ENCODE measurements around the gene FAH.

Gene FAH

GRCh38 chr15:80208758-80209734 is 56.2 kb downstream of the FAH start:
- Histone ChIP-seq H3K36me3 (ENCODE audit: insufficient read depth, low read length) (no peaks in the 10 kb centered on the region), H3K4me1 (ENCODE audit: control insufficient read depth, insufficient read depth, low read length, unreplicated experiment) (no peaks in the 10 kb centered on the region), H3K27me3 (ENCODE audit: insufficient read depth, low read length) (peaks cover 77% of the 10 kb centered on the region), H2AFZ (ENCODE audit: low read length, unreplicated experiment) (no peak overlapping the region), H3K79me2 (ENCODE audit: control insufficient read depth, insufficient read depth, low read length, unreplicated experiment) (no peaks in the 10 kb centered on the region), H3K4me3 (ENCODE audit: low read depth, low read length) (no peak overlapping the region), H3K27ac (ENCODE audit: low read depth, low read length) (no peak overlapping the region)

- peaks cover 80% of the 10 kb centered on the region for H3K27me3 ChIP-seq (ENCODE audit: insufficient read depth, low read length)
- no peak overlapping the region for H2AFZ ChIP-seq (ENCODE audit: low read length, unreplicated experiment)
- no peaks in the 10 kb centered on the region for H3K79me2 ChIP-seq (ENCODE audit: control insufficient read depth, insufficient read depth, low read length, unreplicated experiment)
- no peak overlapping the region for H3K27ac ChIP-seq (ENCODE audit: low read depth, low read length)
- H3K36me3 ChIP-seq (ENCODE audit: insufficient read depth, low read length), result no peaks in the 10 kb centered on the region
- H3K4me3 ChIP-seq (ENCODE audit: low read depth, low read length), result no peak overlapping the region
- H3K4me1 ChIP-seq (ENCODE audit: control insufficient read depth, insufficient read depth, low read length, unreplicated experiment), result no peaks in the 10 kb centered on the region
Measured at GRCh38 chr15:80210611-80211573, 58.1 kb downstream of the FAH start.

GRCh38 chr15:80211976-80212375 is 59.2 kb downstream of the FAH start:
- Histone ChIP-seq H3K27me3 (ENCODE audit: insufficient read depth, low read length) (peaks cover 75% of the 10 kb centered on the region), H2AFZ (ENCODE audit: low read length, unreplicated experiment) (no peak overlapping the region), H3K79me2 (ENCODE audit: control insufficient read depth, insufficient read depth, low read length, unreplicated experiment) (no peaks in the 10 kb centered on the region), H3K4me1 (ENCODE audit: control insufficient read depth, insufficient read depth, low read length, unreplicated experiment) (no peaks in the 10 kb centered on the region), H3K36me3 (ENCODE audit: insufficient read depth, low read length) (no peaks in the 10 kb centered on the region), H3K4me3 (ENCODE audit: low read depth, low read length) (no peak overlapping the region), H3K27ac (ENCODE audit: low read depth, low read length) (no peak overlapping the region)

- H3K4me1 ChIP-seq (ENCODE audit: control insufficient read depth, insufficient read depth, low read length, unreplicated experiment), result no peaks in the 10 kb centered on the region
- H3K4me3 ChIP-seq (ENCODE audit: low read depth, low read length), result no peak overlapping the region
- H2AFZ ChIP-seq (ENCODE audit: low read length, unreplicated experiment), result no peak overlapping the region
- no peak overlapping the region for H3K27ac ChIP-seq (ENCODE audit: low read depth, low read length)
- peaks cover 52% of the 10 kb centered on the region for H3K27me3 ChIP-seq (ENCODE audit: insufficient read depth, low read length)
- H3K79me2 ChIP-seq (ENCODE audit: control insufficient read depth, insufficient read depth, low read length, unreplicated experiment), result no peaks in the 10 kb centered on the region
- H3K36me3 ChIP-seq (ENCODE audit: insufficient read depth, low read length), result no peaks in the 10 kb centered on the region
Measured at GRCh38 chr15:80214910-80215309, 62.1 kb downstream of the FAH start.

- Histone ChIP-seq H2AFZ (ENCODE audit: low read length, unreplicated experiment) (no peak overlapping the region), H3K79me2 (ENCODE audit: control insufficient read depth, insufficient read depth, low read length, unreplicated experiment) (no peaks in the 10 kb centered on the region), H3K27ac (ENCODE audit: low read depth, low read length) (no peak overlapping the region), H3K4me1 (ENCODE audit: control insufficient read depth, insufficient read depth, low read length, unreplicated experiment) (no peaks in the 10 kb centered on the region), H3K36me3 (ENCODE audit: insufficient read depth, low read length) (no peaks in the 10 kb centered on the region), H3K4me3 (ENCODE audit: low read depth, low read length) (no peak overlapping the region), H3K27me3 (ENCODE audit: insufficient read depth, low read length) (peaks cover 42% of the 10 kb centered on the region)
Measured at GRCh38 chr15:80216141-80216540, 63.3 kb downstream of the FAH start.

- no peak overlapping the region for H3K4me3 ChIP-seq (ENCODE audit: low read depth, low read length)
- no peaks in the 10 kb centered on the region for H3K36me3 ChIP-seq (ENCODE audit: insufficient read depth, low read length)
- no peaks in the 10 kb centered on the region for H3K79me2 ChIP-seq (ENCODE audit: control insufficient read depth, insufficient read depth, low read length, unreplicated experiment)
- H3K27me3 ChIP-seq (ENCODE audit: insufficient read depth, low read length), result peaks cover 42% of the 10 kb centered on the region
- no peaks in the 10 kb centered on the region for H3K4me1 ChIP-seq (ENCODE audit: control insufficient read depth, insufficient read depth, low read length, unreplicated experiment)
- no peak overlapping the region for H3K27ac ChIP-seq (ENCODE audit: low read depth, low read length)
- no peak overlapping the region for H2AFZ ChIP-seq (ENCODE audit: low read length, unreplicated experiment)
Measured at GRCh38 chr15:80216911-80217310, 64.1 kb downstream of the FAH start.

- Histone ChIP-seq H3K79me2 (ENCODE audit: control insufficient read depth, insufficient read depth, low read length, unreplicated experiment) (no peaks in the 10 kb centered on the region), H3K4me3 (ENCODE audit: low read depth, low read length) (no peak overlapping the region), H3K27ac (ENCODE audit: low read depth, low read length) (no peak overlapping the region), H3K4me1 (ENCODE audit: control insufficient read depth, insufficient read depth, low read length, unreplicated experiment) (no peaks in the 10 kb centered on the region), H3K36me3 (ENCODE audit: insufficient read depth, low read length) (no peaks in the 10 kb centered on the region), H2AFZ (ENCODE audit: low read length, unreplicated experiment) (no peak overlapping the region), H3K27me3 (ENCODE audit: insufficient read depth, low read length) (peaks cover 37% of the 10 kb centered on the region)
Measured at GRCh38 chr15:80217327-80217900, 64.6 kb downstream of the FAH start.

- Histone ChIP-seq H3K27me3 (ENCODE audit: insufficient read depth, low read length) (peaks cover 16% of the 10 kb centered on the region; the same call in 1 of the 2 replicates), H2AFZ (ENCODE audit: low read length, unreplicated experiment) (no peak overlapping the region), H3K4me1 (ENCODE audit: control insufficient read depth, insufficient read depth, low read length, unreplicated experiment) (no peaks in the 10 kb centered on the region)
Measured at GRCh38 chr15:80219955-80220354, 67.2 kb downstream of the FAH start.

GRCh38 chr15:80228959-80229610 is 76.3 kb downstream of the FAH start:
- H2AFZ ChIP-seq (ENCODE audit: low read length, unreplicated experiment), result no peak overlapping the region
- H3K27me3 ChIP-seq (ENCODE audit: insufficient read depth, low read length), result peaks cover 61% of the 10 kb centered on the region
- H3K4me3 ChIP-seq (ENCODE audit: low read depth, low read length), result no peak overlapping the region
- H3K79me2 ChIP-seq (ENCODE audit: control insufficient read depth, insufficient read depth, low read length, unreplicated experiment), result no peaks in the 10 kb centered on the region
- no peaks in the 10 kb centered on the region for H3K36me3 ChIP-seq (ENCODE audit: insufficient read depth, low read length)
- H3K4me1 ChIP-seq (ENCODE audit: control insufficient read depth, insufficient read depth, low read length, unreplicated experiment), result no peaks in the 10 kb centered on the region
- no peak overlapping the region for H3K27ac ChIP-seq (ENCODE audit: low read depth, low read length)

More at GRCh38 chr15:80219955-80220354, 67.2 kb downstream of the FAH start:
- Histone ChIP-seq H3K36me3 (ENCODE audit: insufficient read depth, low read length) (no peaks in the 10 kb centered on the region), H3K79me2 (ENCODE audit: control insufficient read depth, insufficient read depth, low read length, unreplicated experiment) (no peaks in the 10 kb centered on the region), H3K27ac (ENCODE audit: low read depth, low read length) (no peak overlapping the region), H3K4me3 (ENCODE audit: low read depth, low read length) (no peak overlapping the region)

GRCh38 chr15:80231371-80231770 is 78.6 kb downstream of the FAH start:
- peaks cover 50% of the 10 kb centered on the region for H3K27me3 ChIP-seq (ENCODE audit: insufficient read depth, low read length)
- no peaks in the 10 kb centered on the region for H3K79me2 ChIP-seq (ENCODE audit: control insufficient read depth, insufficient read depth, low read length, unreplicated experiment)

More at GRCh38 chr15:80231371-80231770, 78.6 kb downstream of the FAH start:
- Histone ChIP-seq H3K27ac (ENCODE audit: low read depth, low read length) (no peak overlapping the region), H2AFZ (ENCODE audit: low read length, unreplicated experiment) (no peak overlapping the region), H3K4me3 (ENCODE audit: low read depth, low read length) (no peak overlapping the region), H3K36me3 (ENCODE audit: insufficient read depth, low read length) (no peaks in the 10 kb centered on the region), H3K4me1 (ENCODE audit: control insufficient read depth, insufficient read depth, low read length, unreplicated experiment) (no peaks in the 10 kb centered on the region)
